Suprapubic skin (tissue), 4 donors: Measurements from ENCODE around the gene PRR13. TPM values are rescaled to one million over a fixed set of nuclear protein-coding genes. Genes with fewer than 3 reads are reported as not detected.

Source experiments
- DNase-seq, 2 donors: peaks; one replicate each; pipeline ENCODE4 v3.0.0-alpha.2; 2019; ENCODE audit warnings: low spot score in 2 of 2
- H3K27ac ChIP-seq: fragments of 200-600 bp; sonication (generic); one replicate; pipeline ENCODE4 v1.5.1; 2019
- H3K27me3 ChIP-seq: fragments of 200-600 bp; sonication (generic); one replicate; pipeline ENCODE4 v1.5.1; 2019
- H3K36me3 ChIP-seq: fragments of 200-600 bp; sonication (generic); one replicate; pipeline ENCODE4 v1.5.1; 2019
- H3K4me1 ChIP-seq: fragments of 200-600 bp; sonication (generic); one replicate; pipeline ENCODE4 v1.5.1; 2019
- H3K4me3 ChIP-seq: fragments of 200-600 bp; sonication (generic); one replicate; pipeline ENCODE4 v1.5.1; 2019; ENCODE audit warnings: mild to moderate bottlenecking
- H3K9me3 ChIP-seq: fragments of 200-600 bp; sonication (generic); one replicate; pipeline ENCODE4 v1.5.1; 2019
- EP300 ChIP-seq: sonication (generic); formaldehyde crosslinking; IDR thresholded peaks from one replicate; pipeline ENCODE4 v1.6.1; 2017; ENCODE audit warnings: antibody characterized with exemption
- POLR2A ChIP-seq, 2 donors: fragments of 450-650 bp; IDR thresholded peaks; one replicate each; pipeline ENCODE4 v1.6.1; 2017; ENCODE audit warnings: antibody characterized with exemption in 2 of 2, mild to moderate bottlenecking in 2 of 2, moderate library complexity in 2 of 2
- POLR2AphosphoS5 ChIP-seq, 3 donors: sonication (generic); formaldehyde crosslinking; IDR thresholded peaks; one replicate each; pipeline ENCODE4 v1.6.1; 2017; ENCODE audit warnings: antibody characterized with exemption in 3 of 3
- WGBS: methylation state at CpG from one replicate; pipeline ENCODE4 v1.1.5; 2018; 5-methylcytosine and 5-hydroxymethylcytosine counted together
- total RNA-seq, 4 donors: library from RNA; depleted of rRNA; stranded (reverse); fragments of >200 nt; gene quantifications; one replicate each; pipeline ENCODE4 v1.1.0, GENCODE V29; 2016
- TF ChIP-seq, protein P1 (sequence below), 2 donors: fragments of 200-600 bp in 1 of 2; fragments of 450-650 bp in 1 of 2; sonication (generic) in 1 of 2; IDR thresholded peaks; one replicate each; pipeline ENCODE4 v1.5.1; 2016 to 2019; ENCODE audit warnings: antibody characterized with exemption in 2 of 2, mild to moderate bottlenecking in 1 of 2, moderate library complexity in 1 of 2

The PRR13 gene
- total RNA-seq, 4 donors from 2014 or later = 40.7 to 77.9 (median 57.4) TPM

- Histone ChIP-seq H3K9me3 (no peaks in the 10 kb centered on the region), H3K27me3 (no peaks in the 10 kb centered on the region), H3K4me3 (no peak within 1 kb of the TSS), H3K4me1 (peaks cover 8% of the 10 kb centered on the region), H3K27ac (no peak within 1 kb of the TSS), H3K36me3 (no peaks in the 10 kb centered on the region)
- 100% methylated on average over 1 of the region's 1 CpG for WGBS
- DNase-seq = no peak
- no peak for TF ChIP-seq POLR2A (IDR thresholded peaks at IDR 0.05)
Measured at GRCh38 chr12:53423597-53423996, 17.9 kb upstream of the PRR13 start, which contains the start of gene AMHR2. Gene AMHR2, plus strand, starts transcription at chr12:53423855. Its CDS starts 80 bp downstream, at chr12:53423935.

DNA sequence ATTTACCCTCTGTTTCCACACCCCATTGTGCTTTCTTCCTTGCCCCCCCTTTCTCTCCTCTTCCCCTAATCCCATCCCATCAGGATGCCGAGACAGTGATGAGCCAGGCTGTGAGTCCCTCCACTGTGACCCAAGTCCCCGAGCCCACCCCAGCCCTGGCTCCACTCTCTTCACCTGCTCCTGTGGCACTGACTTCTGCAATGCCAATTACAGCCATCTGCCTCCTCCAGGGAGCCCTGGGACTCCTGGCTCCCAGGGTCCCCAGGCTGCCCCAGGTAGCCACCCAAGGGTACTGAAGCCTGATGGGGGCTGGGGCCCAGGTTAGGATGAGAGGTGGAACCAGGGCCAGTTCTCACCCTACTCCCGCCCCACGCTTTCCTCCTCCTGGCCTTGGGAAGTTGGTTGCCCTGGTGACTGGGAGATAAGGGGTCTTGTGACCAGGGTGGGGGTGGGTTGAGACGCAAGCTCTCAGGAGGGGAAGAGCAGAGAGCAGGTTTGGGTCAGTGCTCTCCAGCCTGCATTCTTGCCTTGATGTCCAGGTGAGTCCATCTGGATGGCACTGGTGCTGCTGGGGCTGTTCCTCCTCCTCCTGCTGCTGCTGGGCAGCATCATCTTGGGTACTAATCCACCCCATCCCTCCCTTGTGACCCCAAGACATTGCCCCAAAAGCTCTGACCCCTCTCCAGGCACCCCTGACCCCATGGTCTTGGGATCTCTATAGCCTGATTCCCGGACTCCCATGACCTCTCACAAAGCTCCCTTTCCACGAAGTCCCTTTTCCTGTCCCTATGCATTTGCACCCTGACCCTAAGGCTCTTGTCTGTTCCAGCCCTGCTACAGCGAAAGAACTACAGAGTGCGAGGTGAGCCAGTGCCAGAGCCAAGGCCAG is 16.7 kb upstream of the PRR13 start:
- no peaks in the 10 kb centered on the region for H3K27me3 ChIP-seq

GRCh38 chr12:53425515-53426150 is 15.9 kb upstream of the PRR13 start:
- H3K9me3 ChIP-seq = no peaks in the 10 kb centered on the region
- no peak overlapping the region for H3K27ac ChIP-seq
- H3K27me3 ChIP-seq = no peaks in the 10 kb centered on the region
- H3K4me1 ChIP-seq = peaks cover 8% of the 10 kb centered on the region
- 87% methylated on average over 10 of the region's 11 CpGs for WGBS
- DNase-seq = no peak
- no peak overlapping the region for H3K4me3 ChIP-seq
- no peak for TF ChIP-seq POLR2AphosphoS5 (IDR thresholded peaks at IDR 0.05)
- TF ChIP-seq, protein P1, sequence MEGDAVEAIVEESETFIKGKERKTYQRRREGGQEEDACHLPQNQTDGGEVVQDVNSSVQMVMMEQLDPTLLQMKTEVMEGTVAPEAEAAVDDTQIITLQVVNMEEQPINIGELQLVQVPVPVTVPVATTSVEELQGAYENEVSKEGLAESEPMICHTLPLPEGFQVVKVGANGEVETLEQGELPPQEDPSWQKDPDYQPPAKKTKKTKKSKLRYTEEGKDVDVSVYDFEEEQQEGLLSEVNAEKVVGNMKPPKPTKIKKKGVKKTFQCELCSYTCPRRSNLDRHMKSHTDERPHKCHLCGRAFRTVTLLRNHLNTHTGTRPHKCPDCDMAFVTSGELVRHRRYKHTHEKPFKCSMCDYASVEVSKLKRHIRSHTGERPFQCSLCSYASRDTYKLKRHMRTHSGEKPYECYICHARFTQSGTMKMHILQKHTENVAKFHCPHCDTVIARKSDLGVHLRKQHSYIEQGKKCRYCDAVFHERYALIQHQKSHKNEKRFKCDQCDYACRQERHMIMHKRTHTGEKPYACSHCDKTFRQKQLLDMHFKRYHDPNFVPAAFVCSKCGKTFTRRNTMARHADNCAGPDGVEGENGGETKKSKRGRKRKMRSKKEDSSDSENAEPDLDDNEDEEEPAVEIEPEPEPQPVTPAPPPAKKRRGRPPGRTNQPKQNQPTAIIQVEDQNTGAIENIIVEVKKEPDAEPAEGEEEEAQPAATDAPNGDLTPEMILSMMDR (IDR thresholded peaks at IDR 0.05) = no peak
- no peak for TF ChIP-seq EP300
- no peak for TF ChIP-seq POLR2A (IDR thresholded peaks at IDR 0.05)
- H3K36me3 ChIP-seq = no peaks in the 10 kb centered on the region

More for the DNA sequence above, 16.7 kb upstream of the PRR13 start:
- Histone ChIP-seq H3K9me3 (no peaks in the 10 kb centered on the region), H3K27ac (no peak overlapping the region), H3K4me3 (no peak overlapping the region), H3K36me3 (no peaks in the 10 kb centered on the region), H3K4me1 (peaks cover 8% of the 10 kb centered on the region)
- TF ChIP-seq POLR2A (IDR thresholded peaks at IDR 0.05) = no peak
- TF ChIP-seq POLR2AphosphoS5 (IDR thresholded peaks at IDR 0.05) = no peak
- TF ChIP-seq, protein P1 (IDR thresholded peaks at IDR 0.05) = no peak
- TF ChIP-seq EP300 = no peak
- DNase-seq = no peak
- WGBS = 94% methylated on average over 9 of the region's 9 CpGs

- 72% methylated on average over 7 of the region's 7 CpGs for WGBS
- TF ChIP-seq POLR2AphosphoS5 (IDR thresholded peaks at IDR 0.05) = no peak
- TF ChIP-seq, protein P1 (IDR thresholded peaks at IDR 0.05) = no peak
- TF ChIP-seq EP300 = no peak
- TF ChIP-seq POLR2A (IDR thresholded peaks at IDR 0.05) = no peak
- no peaks in the 10 kb centered on the region for H3K27me3 ChIP-seq
- H3K4me1 ChIP-seq = no peaks in the 10 kb centered on the region
- H3K27ac ChIP-seq = no peak overlapping the region
- DNase-seq = no peak
- no peaks in the 10 kb centered on the region for H3K9me3 ChIP-seq
- H3K36me3 ChIP-seq = no peaks in the 10 kb centered on the region
- H3K4me3 ChIP-seq = no peak overlapping the region
Measured at GRCh38 chr12:53427905-53428594, 13.5 kb upstream of the PRR13 start.

DNA sequence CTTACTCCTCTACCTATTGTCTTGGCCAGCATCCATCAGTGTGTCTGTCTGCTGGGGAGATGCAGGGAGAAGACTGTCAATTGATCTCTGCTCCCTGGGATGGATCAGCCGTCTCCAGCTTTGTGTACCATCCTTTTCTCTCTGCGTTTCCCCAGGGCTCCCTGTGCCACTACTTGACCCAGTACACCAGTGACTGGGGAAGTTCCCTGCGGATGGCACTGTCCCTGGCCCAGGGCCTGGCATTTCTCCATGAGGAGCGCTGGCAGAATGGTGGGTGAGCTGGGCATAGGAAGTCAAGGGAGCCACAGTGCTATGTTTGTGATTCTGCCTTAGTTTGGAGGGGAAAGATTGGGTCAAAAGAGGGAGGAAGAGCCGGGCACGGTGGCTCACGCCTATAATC is 12.8 kb upstream of the PRR13 start:
- H3K9me3 ChIP-seq = no peaks in the 10 kb centered on the region
- no peaks in the 10 kb centered on the region for H3K4me1 ChIP-seq
- no peaks in the 10 kb centered on the region for H3K27me3 ChIP-seq
- no peak for DNase-seq
- no peaks in the 10 kb centered on the region for H3K36me3 ChIP-seq
- 87% methylated on average over 7 of the region's 7 CpGs for WGBS
- no peak for TF ChIP-seq EP300
- TF ChIP-seq, protein P1 (IDR thresholded peaks at IDR 0.05) = no peak
- TF ChIP-seq POLR2AphosphoS5 (IDR thresholded peaks at IDR 0.05) = no peak
- TF ChIP-seq POLR2A (IDR thresholded peaks at IDR 0.05) = no peak
- H3K4me3 ChIP-seq = no peak overlapping the region
- H3K27ac ChIP-seq = no peak overlapping the region
